CD4-positive, alpha-beta T cell treated with Interleukin-6 for 4 hours (primary cell): ENCODE measurements around the gene HELZ.
"Not testable (repeated sequence)": the region's sequence is repeated elsewhere in the genome, so short reads cannot be mapped to it uniquely, and the experiment has no call there.

Experiments used
- DNase-seq: peaks from one replicate; pipeline ENCODE4 v3.0.0-alpha.2; 2020; ENCODE audit warnings: mixed read lengths

HELZ gene

GRCh38 chr17:67224736-67225135 is 20.3 kb downstream of the HELZ start:
- DNase-seq: no peak

- DNase-seq: no peak
Measured at GRCh38 chr17:67223924-67224323, 21.1 kb downstream of the HELZ start.

- DNase-seq: peak; percentile 52
Measured at GRCh38 chr17:67221062-67221998, 23.7 kb downstream of the HELZ start.

- DNase-seq: no peak
Measured at GRCh38 chr17:67218385-67218950, 26.5 kb downstream of the HELZ start.

GRCh38 chr17:67217446-67217845 is 27.6 kb downstream of the HELZ start:
- no peak for DNase-seq

- DNase-seq: no peak
Measured at GRCh38 chr17:67216578-67217320, 28.2 kb downstream of the HELZ start.

- no peak for DNase-seq
Measured at GRCh38 chr17:67215991-67216421, 29.0 kb downstream of the HELZ start.

- DNase-seq: no peak
Measured at GRCh38 chr17:67212714-67213417, 32.1 kb downstream of the HELZ start.

- DNase-seq: no peak
Measured at GRCh38 chr17:67212231-67212630, 32.8 kb downstream of the HELZ start.

- DNase-seq: no peak
Measured at GRCh38 chr17:67211742-67212141, 33.3 kb downstream of the HELZ start.

GRCh38 chr17:67210915-67211314 is 34.1 kb downstream of the HELZ start:
- no peak for DNase-seq

- DNase-seq: no peak
Measured at GRCh38 chr17:67208232-67208631, 36.8 kb downstream of the HELZ start.

GRCh38 chr17:67203818-67204217 is 41.2 kb downstream of the HELZ start:
- no peak for DNase-seq

- DNase-seq: no peak
Measured at GRCh38 chr17:67202503-67202902, 42.5 kb downstream of the HELZ start.

GRCh38 chr17:67200727-67201301 is 44.2 kb downstream of the HELZ start:
- DNase-seq: no peak

- DNase-seq: no peak
Measured at GRCh38 chr17:67198131-67198530, 46.9 kb downstream of the HELZ start.

- not testable (repeated sequence) for DNase-seq
Measured at GRCh38 chr17:67197023-67197422, 48.0 kb downstream of the HELZ start.

GRCh38 chr17:67196422-67196821 is 48.6 kb downstream of the HELZ start:
- no peak for DNase-seq

GRCh38 chr17:67194134-67194533 is 50.9 kb downstream of the HELZ start:
- no peak for DNase-seq

GRCh38 chr17:67187927-67188326 is 57.1 kb downstream of the HELZ start:
- no peak for DNase-seq

- DNase-seq: no peak
Measured at GRCh38 chr17:67186782-67187181, 58.2 kb downstream of the HELZ start.

- DNase-seq: no peak
Measured at GRCh38 chr17:67183531-67183930, 61.5 kb downstream of the HELZ start.

GRCh38 chr17:67181825-67182224 is 63.2 kb downstream of the HELZ start:
- DNase-seq: no peak
